Inflammatory macrophage treated with lipopolysaccharide for 4 hours (primary cell): ENCODE data around the gene PACSIN3.
"Not testable (repeated sequence)": the region's sequence is repeated elsewhere in the genome, so short reads cannot be mapped to it uniquely, and the experiment has no call there.

Source experiments
- DNase-seq: peaks from one replicate; pipeline ENCODE4 v3.0.0-alpha.2; 2020

PACSIN3 gene

DNA sequence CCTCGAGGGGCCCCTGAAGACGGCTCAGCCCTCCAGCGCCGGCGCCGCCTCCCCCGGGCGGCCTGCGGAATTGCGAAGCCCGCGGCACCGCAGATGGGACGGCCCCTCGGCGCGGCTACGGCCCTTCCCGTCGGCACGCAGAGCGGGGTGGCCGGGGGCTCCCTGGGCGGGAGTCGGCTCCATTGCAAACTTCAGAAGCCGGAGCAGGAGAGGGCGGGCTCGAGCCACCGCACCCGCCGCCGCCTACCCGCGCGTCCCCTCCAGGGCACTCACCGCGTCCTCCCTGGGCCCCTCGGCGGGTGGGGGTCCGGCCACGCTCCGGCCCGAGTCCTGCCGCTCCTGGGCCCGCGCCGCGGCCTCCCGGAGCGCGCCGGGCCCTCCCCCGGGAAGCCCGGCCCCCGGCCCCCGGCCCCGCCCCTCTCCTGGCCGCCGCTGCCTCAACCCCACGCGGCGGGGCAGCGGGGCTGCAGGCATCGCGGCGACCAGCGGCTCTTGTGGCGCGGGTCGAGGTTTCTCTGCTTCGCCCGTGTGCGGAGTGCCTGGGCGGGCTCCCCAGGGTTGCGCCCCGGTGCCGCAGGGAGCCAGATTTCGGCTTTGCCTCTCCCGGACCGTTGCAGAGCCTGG, at the start of gene PACSIN3:
Gene PACSIN3 (minus strand): TSS at position 359 of the 624 bp plus-strand sequence. CDS start 3,707 bp downstream, outside the sequence.
- DNase-seq: peak; percentile 14

DNA sequence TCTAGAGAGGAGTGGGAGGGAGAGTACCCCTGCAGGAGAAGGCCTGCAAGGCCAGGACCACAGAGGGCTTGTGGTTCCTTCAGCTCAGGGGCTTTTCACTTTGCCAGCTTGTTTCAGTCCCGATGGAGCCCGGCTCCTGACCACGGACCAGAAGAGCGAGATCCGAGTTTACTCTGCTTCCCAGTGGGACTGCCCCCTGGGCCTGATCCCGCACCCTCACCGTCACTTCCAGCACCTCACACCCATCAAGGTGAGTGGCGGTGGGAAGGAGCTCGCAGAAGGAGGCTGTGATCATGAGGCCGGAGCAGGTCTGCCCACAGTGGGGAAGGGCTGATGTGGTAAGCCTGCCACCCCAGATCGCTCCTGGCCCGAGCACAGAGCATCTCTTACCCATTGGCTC, 48.9 kb upstream of the PACSIN3 start:
- DNase-seq: no peak

DNA sequence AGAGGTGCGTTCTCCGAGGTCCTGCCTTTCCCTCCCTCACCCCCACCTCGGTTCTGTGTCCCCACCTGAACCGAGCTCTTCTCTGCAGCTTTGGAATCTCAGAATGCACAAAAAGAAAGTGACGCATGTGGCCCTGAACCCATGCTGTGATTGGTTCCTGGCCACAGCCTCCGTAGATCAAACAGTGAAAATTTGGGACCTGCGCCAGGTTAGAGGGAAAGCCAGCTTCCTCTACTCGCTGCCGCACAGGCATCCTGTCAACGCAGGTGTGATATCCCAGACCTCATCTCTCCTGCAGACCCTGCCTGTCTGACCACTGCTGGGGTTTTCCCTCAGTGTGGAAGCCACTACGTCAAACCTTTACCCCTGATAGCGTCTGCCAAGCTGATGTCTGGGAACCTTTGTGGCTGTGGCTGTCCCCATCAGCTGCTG, 48.5 kb upstream of the PACSIN3 start:
- DNase-seq: no peak

DNA sequence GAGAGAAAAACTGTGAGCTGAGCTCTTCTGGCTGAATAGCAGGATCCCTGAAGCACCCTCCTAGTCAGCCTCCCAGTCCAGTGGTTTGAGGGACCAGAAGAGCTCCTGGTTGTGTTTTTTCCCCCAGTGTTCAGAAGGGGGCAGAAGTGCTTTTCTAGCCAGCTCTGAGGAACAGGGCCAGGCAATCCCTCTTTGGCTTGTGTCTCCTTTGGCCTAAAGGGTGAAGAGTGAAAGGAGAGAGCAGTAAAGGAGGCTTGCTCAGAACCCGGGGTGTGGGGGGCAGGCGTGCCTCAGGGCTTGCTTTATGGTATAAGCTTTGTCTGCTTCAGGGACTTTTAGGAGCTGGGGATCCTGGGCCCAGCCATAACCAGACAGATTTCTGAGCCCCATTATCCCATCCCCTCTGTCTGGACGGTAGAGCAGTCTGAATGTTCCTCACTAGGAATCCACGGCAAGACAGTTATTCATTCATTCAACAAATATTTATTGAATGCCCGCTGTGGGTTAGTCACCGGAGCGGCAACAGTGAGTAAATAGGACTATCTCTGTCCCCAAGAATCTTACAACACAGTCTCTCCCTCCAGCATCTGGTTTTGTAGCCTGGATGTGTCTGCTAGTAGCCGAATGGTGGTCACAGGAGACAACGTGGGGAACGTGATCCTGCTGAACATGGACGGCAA, 47.9 kb upstream of the PACSIN3 start:
- DNase-seq: peak; percentile 65

DNA sequence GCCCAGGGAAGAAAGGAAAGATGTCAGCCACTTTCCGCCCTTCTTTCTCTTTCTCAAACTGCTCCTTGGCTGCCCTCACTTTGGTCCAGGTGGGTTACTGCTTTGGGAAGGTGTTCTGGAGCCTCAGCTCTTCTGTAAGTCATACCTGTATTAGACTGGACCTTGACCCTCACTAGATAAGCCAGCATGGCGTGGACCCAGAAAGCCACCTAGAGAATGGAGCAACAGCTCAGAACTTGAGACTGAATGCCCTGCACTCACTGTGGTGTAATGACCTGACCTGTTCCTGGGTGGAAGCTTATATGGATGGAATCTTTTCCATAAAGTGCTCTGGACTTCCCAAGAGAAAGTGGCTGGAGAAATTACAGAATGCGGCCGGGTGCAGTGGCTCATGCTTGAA, 46.8 kb upstream of the PACSIN3 start:
- no peak for DNase-seq

DNA sequence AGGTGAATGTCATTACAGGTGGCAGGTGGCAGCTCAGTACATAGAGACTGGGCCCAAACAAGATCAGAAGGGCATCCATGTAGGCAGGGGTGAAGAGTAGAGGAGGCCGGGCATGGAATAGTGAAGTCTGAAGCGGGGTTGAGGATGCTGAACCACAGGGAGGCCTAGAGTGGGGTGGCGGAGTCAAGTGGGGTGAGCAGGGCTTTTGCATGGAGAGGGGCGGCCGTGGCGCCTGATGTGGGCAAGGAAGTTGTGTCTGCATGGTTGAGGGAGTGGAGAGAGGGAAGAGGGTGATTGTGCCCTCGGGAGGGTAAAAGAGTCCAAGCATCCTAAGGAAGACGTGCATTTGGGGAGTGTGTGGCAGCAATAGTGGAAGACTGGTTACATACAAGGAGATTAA, 42.9 kb upstream of the PACSIN3 start:
- DNase-seq: no peak

DNA sequence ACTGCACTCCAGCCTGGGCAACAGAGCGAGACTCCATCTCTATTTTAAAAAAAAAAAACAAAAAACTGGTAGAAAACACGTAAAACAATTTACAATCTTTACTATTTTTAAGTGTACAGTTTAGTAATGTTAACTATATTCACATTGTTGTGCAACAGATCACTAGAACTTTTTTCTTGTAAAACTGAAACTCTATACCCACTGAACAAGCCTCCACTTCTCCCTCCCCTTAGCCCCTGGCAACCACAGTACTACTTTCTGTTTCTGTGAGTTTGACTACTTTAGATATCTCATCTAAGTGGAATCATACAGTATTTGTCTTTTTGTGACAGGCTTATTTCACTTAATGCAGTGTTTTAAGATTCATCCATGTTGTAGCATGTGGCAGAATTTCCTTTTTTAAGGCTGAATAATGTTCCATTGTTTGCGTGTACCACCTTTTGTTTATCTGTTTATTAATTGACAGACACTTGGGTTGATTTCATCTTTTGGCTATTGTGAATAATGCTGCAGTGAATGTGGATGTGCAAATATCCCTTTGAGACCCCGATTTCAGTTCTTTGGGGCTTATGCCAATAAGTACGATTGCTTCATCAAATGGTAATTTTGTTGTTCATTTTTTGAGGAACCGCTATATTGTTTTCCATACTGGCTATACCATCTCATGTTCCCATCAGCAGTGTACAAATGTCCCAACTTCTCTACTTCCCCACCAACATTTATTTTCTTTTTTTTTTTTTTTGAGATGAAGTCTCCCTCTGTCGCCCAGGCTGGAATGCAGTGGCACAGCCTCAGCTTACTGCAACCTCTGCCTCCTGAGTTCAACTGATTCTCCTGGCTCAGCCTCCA, 39.5 kb upstream of the PACSIN3 start:
- peak; percentile 87 for DNase-seq

DNA sequence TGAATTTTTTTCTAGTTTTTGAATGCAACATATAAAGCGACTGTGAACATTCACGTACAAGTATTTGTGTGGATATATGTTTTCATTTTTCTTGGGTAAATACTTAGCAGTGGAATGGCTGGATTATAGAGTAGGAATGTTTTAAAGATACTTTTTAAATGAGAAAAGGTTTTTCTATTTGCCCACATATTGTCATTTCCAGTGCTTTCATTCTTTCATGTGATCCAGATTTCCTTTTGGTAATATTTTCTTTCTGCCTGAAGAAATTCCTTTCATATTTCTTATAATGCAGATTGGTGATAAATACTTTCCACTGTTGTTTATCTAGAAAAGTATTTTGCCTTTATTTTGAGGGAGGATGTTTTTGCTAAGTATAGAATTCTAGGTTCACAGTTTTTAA, 36.5 kb upstream of the PACSIN3 start:
- no peak for DNase-seq

DNA sequence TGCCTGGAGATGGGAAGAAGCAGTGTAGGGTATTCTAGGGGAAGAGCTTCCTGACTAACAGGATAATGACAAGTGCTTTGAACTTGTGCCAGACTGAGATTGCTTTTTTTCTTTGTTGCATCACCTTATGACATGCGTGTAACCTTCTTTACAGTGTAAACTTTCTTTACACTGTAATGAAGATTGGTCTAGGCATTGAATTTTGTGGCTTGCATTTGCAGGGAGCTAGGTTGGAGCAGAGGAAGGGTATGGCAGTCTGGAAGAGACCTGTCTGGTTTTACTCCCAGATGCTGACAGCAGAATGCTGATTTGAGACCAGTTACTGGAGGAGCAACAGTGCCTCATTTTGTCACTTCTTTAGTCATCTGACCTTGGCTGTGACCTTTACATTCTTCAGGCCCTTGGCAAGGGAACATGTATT, 34.2 kb upstream of the PACSIN3 start:
- DNase-seq: peak; percentile 23

DNA sequence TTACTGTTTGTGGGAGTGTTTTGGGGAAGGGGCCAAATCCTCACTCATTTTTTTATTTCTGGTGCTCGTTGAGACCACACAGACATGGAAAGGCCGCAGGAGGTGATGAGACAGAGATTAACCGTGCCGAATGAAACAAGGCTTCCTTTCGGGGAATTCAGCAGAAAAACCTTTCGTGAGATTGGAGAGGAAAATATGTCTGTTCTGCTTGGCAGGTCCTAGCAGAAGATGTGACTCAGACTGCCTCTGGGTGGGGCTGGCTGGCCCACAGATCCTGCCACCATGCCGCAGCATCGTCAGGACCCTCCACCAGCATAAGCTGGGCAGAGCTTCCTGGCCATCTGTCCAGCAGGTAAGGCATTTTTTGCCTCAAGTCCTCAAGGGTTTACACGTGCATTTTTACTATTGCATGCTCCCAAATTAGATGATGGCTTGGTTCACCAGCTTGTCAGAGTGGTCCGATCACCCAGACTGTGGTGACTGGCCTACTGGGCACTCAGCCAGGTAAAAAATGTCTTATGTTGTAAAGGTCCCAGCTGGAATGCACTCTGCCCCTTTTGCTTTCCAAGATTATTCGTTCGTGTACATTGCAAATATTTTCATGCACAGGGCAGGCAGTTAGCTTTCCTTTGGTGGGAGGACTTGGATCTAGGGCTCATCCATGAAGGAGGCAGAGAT, 30.0 kb upstream of the PACSIN3 start:
- DNase-seq: peak; percentile 48

DNA sequence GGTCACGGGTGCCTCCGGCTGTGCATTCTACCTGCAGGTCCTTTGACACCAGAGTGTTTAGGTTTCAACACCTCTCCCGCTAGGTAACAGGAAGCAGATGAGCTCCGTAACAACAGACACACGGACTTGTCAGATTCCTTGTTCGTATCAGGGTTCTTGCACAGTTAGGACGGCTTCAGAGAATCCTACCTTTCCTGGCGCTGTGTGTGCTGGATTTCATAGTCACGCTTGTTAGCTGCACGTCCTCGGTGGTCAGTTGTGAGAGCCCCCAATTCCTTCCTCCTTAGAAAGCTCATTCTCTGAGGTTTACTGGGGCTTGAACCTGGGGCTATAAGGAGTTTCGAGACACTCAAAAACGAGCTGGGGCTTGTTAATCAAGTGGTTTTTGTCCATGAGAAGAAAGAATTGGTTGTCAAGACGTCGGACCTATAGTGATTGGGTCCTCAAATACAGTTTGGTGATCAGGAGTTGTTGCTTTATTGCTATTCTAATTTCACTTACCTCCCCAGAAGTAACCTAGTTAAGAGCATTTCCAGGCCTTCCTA, 29.2 kb upstream of the PACSIN3 start:
- no peak for DNase-seq

DNA sequence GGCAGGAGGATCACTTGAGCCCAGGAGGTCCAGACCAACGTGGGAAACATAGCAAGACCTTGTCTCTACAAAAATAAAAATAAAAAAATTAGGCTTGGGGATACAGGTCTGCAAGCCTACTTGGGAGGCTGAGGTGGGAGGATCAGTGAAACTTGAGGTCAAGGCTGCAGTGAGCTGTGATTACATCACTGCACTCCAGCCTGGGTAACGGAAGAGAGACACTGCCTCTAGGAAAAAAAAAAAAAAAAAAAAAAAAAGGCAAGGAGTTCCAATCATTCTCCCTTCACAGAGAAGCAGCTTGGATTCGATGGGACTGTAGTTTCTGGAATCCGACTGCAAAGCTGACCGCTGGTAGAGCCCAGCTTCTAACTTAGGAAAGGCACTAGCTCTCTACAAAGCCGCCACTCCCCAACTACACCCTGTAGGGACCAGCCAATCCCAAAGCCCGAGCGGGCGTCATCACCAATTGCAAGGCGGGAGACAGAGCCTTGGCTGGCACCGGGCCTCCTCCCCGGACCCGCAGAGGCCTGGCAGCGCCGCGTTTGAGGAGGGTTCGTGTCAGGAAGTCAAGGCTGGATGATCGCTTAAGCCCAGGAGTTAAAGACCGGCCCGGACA, 27.8 kb upstream of the PACSIN3 start:
- peak; percentile 94 for DNase-seq

DNA sequence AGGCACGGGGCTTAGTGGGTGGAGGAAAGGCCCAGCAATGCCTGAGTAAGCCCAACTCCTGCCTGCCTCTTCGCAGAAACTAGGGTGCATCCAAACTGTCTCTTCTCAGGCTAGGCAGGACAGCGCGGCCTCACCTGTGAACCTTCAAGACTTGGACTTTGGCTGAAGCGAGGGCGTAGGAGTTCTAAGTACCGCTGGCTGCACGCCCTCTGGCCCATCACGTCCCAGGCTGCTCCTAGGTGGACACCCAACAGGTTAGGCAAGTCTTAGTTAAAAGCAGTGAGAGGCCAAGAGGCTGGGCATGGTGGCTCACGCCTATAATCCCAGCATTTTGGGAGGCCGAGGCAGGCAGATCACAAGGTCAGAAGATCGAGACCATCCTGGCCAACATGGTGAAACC, 26.7 kb upstream of the PACSIN3 start:
- no peak for DNase-seq

DNA sequence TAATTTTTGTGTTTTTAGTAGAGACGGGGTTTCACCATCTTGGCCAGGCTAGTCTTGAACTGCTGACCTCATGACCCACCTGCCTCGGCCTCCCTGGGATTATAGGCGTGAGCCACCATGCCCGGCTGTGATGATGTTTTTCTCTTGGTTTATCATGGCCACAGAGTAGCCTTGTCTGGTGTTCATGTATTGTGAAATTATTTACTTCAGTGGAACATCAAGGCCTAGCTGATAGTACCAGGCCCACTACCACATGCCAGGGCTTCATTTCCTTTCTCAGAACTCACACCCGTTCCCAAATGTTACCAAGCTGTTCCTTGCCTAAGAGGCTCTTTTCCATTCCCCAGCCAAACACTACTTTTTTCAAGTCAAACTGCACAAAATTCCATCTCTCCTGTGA, 22.4 kb upstream of the PACSIN3 start:
- DNase-seq: no peak

DNA sequence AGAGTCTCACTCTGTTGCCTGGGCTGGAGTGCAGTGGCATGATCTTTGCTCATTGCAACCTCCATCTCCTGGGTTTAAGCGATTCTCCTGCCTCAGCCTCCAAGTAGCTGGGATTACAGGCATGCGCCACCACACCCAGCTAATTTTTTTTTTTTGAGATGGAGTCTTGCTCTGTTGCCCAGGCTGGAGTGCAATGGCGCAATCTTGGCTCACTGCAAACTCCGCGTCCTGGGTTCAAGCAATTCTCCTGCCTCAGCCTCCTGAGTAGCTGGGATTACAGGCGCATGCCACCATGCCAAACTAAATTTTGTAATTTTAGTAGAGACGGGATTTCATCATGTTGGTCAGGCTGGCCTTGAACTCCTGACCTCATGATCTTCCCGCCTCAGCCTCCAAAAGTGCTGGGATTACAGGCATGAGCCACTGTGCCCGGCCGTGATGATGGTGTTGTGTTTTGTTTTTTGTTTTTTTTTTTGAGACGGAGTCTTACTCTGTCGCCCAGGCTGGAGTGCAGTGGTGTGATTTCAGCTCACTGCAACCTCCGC, 21.8 kb upstream of the PACSIN3 start:
- not testable (repeated sequence) for DNase-seq

DNA sequence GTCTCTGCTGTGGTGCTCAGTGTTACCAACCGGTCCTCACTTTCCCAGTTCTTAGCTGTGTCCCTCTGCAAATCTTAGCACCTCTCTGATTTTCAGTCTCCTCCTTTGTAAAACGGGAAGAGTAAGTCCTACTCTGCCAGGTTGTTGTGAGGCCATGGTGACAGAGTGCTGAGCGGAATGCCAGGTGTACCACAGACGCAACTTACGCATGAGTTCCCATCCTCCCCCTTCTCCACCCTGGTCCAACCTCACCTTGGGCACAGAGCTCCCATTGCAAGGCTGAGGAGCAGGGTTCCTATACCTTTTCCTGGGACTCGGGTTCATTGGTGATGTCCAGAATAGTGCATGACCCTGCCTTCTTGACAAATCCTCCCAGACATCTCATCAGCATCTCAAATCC, 21.2 kb upstream of the PACSIN3 start:
- no peak for DNase-seq

DNA sequence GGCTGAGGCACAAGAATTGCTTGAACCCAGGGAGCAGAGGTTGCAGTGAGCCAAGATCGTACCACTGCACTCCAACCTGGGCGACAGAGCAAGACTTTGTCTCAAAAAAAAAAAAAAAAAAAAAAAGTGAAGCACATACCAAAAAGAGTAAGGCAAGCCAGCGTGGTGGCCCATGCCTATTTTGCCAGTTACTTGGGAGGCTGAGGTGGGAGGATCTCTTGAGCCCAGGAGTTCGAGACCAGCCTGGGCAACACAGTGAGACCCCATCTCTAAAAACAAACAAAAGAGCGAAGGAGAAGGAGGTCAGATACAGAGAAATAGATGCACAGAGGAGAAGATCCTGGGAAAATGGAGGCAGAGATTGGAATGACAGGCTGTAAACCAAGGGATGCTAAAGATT, 20.3 kb upstream of the PACSIN3 start:
- DNase-seq: not testable (repeated sequence)

DNA sequence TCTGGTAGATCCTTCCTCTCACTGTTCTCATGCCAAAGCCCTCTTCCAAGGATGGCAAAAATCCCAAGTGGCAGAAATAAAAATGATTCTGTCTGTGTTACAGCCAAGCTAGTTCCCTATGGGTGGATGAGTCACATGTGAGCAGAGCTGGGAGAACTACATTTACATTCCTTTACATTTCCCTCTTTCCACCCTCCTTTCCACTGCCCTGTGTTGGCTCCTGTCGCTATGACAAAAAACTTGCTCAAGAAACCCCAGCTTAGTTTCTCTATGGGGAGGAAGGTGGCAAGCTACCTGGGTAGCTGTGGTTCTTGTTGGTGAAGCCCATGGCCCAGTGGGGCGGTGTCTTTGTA, 18.4 kb upstream of the PACSIN3 start:
- DNase-seq: peak; percentile 13

DNA sequence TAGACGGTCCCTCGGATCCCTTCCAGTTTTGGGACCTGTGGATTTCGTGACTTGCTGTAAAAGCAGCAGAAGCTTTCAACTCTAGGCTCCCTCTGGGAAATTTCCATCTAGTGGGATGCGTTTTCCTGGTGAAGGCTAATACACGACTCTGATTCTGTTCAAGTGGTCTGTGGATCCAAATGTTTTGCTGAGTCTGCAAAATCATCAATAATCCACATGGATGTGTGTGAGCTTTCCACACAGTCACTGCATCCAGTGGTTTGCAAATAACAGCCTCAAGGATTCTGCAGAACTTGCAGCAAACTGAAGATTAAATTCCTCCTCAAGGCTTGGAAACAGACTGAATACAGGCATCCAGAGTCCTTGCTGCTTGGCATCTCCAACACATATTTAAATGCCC, 16.3 kb upstream of the PACSIN3 start:
- DNase-seq: no peak

DNA sequence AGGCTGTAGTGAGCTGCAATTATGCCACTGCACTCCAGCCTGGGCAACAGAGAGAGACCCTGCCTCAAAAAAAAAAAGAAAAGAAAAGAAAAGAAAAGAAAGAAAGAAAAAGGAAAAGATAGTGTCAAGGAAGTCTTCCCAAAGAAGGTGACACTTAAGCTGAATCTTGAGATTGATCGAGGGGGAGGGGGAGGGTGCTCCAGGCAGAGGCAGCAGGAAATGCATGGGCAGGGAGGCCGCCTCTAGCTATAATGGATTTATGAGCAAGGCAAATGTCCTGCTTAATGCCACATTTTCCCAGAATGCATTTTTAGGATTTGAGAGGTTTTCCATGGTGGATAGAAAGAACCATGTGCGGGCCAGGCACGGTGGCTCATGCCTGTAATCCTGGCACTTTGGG, 14.8 kb upstream of the PACSIN3 start:
- DNase-seq: no peak

DNA sequence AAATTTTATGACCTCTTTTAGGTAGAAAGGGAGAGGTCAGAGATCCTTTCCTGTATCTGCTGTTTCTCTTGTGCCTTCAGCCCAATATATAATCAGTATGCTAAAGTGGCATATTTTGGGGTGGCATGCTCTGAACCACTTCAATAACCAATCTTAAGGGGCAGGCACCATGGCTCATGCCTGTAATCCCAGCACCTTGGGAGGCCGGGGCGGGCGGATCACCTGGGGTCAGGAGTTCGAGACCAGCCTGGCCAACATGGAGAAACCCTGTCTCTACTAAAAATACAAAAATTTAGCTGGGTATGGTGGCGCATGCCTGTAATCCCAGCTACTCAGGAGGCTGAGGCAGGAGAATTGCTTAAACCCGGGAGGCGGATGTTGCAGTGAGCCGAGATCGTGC, 11.9 kb upstream of the PACSIN3 start:
- DNase-seq: not testable (repeated sequence)

DNA sequence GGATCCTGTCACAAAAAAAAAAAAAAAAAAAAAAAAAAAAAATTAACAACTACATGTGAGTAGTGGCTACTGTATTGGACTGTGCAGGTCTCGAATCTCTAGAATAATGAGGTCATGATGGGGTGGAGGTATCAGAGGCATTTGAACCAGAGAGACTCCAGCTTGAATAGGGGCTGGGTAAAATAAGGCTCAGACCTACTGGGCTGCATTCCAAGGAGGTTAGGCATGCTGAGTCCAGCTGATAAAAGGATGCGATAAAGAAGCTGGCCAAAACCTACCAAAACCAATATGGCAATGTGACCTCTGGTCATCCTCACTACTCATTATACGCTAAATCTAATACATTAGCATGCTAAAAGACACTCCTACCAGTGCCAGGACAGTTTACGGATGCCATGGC, 5.9 kb upstream of the PACSIN3 start:
- no peak for DNase-seq
